ENCODE data around the gene UBAP1.

GRCh38 chr9:34158362-34158869 lies 20.4 kb upstream of the UBAP1 start:
- TF ChIP-seq EP300 (IDR thresholded peaks at IDR 0.05; ENCODE audit: borderline replicate concordance) (no peak), CEBPB (IDR thresholded peaks at IDR 0.05) (no peak), CREB1 (IDR thresholded peaks at IDR 0.05; ENCODE audit: low read depth) (no peak), YY1 (IDR thresholded peaks at IDR 0.05; ENCODE audit: low read depth) (no peak), RAD21 (IDR thresholded peaks at IDR 0.05; ENCODE audit: low read depth) (no peak), REST (IDR thresholded peaks at IDR 0.05; ENCODE audit: low read depth) (no peak)

Measured in Ishikawa (cell line).